Endothelial cell (in vitro differentiated cells): ENCODE results near the gene TENM4. TPM values are rescaled to one million over a fixed set of nuclear protein-coding genes. Genes with fewer than 3 reads are reported as not detected.

ENCODE experiments used
- DNase-seq: peaks from one replicate; pipeline ENCODE4 v3.0.0; 2021; ENCODE audit warnings: low spot score
- H3K27ac Mint-ChIP-seq: one replicate; pipeline ENCODE4 v1.8.0; 2021; ENCODE audit warnings: mixed read lengths, inconsistent platforms; ENCODE audit not compliant: unreplicated experiment
- H3K27me3 Mint-ChIP-seq: one replicate; pipeline ENCODE4 v1.8.0; 2021; ENCODE audit warnings: mild to moderate bottlenecking, moderate library complexity, mixed read lengths, inconsistent platforms; ENCODE audit not compliant: unreplicated experiment
- H3K36me3 Mint-ChIP-seq: one replicate; pipeline ENCODE4 v1.8.0; 2021; ENCODE audit warnings: mild to moderate bottlenecking, low read depth, mixed read lengths, inconsistent platforms; ENCODE audit not compliant: unreplicated experiment
- H3K4me1 Mint-ChIP-seq: one replicate; pipeline ENCODE4 v1.8.0; 2021; ENCODE audit warnings: mild to moderate bottlenecking, mixed read lengths, inconsistent platforms; ENCODE audit not compliant: unreplicated experiment
- H3K4me3 Mint-ChIP-seq: one replicate; pipeline ENCODE4 v1.8.0; 2021; ENCODE audit warnings: mild to moderate bottlenecking, mixed read lengths, inconsistent platforms; ENCODE audit not compliant: unreplicated experiment
- H3K9me3 Mint-ChIP-seq: one replicate; pipeline ENCODE4 v1.8.0; 2021; ENCODE audit warnings: mixed read lengths, inconsistent platforms; ENCODE audit not compliant: unreplicated experiment
- total RNA-seq: library from RNA; stranded (reverse); fragmentation: NEBNext Ultra II Directional; extraction: Animal tissue kit (Norgen Biotek cat#: 25700); gene quantifications from one replicate; pipeline ENCODE4 v1.2.1, GENCODE V29; 2021; ENCODE audit not compliant: unreplicated experiment
- TF ChIP-seq, protein P1 (sequence below): fragments of 200-600 bp; sonication (generic); IDR thresholded peaks from one replicate; pipeline ENCODE4 v1.5.0; 2021; ENCODE audit warnings: antibody characterized with exemption; ENCODE audit not compliant: unreplicated experiment

The TENM4 gene
- total RNA-seq, 1 donor from 2014 or later, result 1.8 TPM

DNA sequence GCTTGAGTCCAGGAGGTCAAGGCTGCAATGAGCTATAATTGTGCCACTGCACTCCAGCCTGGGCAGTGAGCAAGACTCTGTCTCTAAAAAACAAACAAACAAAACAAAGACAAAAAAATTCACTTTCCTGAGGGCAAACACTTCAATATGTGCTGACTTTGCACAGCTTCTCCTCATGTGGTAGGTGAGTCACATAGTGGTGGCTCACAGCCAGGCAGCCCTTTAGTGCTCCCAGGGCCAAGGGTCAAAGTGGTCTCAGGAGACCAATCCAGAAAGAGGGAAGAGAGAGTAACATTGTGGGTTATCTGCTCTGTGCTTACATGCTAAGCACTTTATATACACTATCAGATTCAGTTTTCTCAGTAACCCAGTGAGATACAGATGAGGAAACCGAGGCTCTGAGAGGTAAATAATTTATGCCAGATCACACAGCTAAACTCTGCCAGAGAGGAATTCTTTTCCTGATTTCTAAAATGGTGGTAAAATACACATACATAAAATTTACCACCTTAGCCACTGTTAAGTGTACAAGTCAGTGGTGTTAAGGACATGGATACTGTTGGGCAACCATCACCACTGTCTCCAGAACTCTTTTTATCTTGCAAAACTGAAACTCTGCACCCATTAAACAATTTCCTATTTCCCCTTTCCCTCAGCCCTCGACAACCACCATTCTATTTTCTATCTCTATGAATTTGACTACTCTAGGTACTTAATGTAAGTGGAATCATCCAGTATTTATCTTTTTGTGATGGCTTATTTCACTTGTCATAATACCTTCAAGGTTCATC is 634.4 kb downstream of the TENM4 start:
- TF ChIP-seq, protein P1, sequence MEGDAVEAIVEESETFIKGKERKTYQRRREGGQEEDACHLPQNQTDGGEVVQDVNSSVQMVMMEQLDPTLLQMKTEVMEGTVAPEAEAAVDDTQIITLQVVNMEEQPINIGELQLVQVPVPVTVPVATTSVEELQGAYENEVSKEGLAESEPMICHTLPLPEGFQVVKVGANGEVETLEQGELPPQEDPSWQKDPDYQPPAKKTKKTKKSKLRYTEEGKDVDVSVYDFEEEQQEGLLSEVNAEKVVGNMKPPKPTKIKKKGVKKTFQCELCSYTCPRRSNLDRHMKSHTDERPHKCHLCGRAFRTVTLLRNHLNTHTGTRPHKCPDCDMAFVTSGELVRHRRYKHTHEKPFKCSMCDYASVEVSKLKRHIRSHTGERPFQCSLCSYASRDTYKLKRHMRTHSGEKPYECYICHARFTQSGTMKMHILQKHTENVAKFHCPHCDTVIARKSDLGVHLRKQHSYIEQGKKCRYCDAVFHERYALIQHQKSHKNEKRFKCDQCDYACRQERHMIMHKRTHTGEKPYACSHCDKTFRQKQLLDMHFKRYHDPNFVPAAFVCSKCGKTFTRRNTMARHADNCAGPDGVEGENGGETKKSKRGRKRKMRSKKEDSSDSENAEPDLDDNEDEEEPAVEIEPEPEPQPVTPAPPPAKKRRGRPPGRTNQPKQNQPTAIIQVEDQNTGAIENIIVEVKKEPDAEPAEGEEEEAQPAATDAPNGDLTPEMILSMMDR, result no peak
- peaks cover 22% of the 10 kb centered on the region for H3K4me1 Mint-ChIP-seq
- no peaks in the 10 kb centered on the region for H3K36me3 Mint-ChIP-seq
- H3K9me3 Mint-ChIP-seq, result no peaks in the 10 kb centered on the region
- H3K4me3 Mint-ChIP-seq, result no peak overlapping the region
- no peaks in the 10 kb centered on the region for H3K27me3 Mint-ChIP-seq
- no peak overlapping the region for H3K27ac Mint-ChIP-seq
- no peak for DNase-seq

DNA sequence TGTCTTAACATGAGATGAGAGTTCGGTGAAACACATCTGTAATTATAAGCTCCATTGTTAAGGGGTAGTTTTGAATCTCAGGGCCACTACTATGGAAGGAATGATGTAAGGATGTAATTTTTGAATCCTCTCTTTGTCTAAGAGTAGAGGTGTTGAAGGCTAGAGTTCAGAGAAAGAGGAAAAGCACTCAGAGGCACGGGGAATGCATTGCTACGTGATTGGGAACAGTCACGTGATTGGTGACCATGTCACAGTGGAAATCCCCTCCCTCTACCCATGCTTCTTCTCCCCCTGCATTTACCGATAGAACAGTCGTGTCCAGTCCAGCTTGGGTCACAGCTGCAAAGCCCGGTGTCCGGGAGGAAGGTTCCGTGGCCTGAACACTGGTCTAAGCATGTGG is 635.8 kb downstream of the TENM4 start:
- Mint-ChIP-seq H3K27me3 (peaks cover 2% of the 10 kb centered on the region), H3K4me1 (peaks cover 36% of the 10 kb centered on the region), H3K9me3 (no peaks in the 10 kb centered on the region), H3K27ac (no peak overlapping the region), H3K4me3 (no peak overlapping the region), H3K36me3 (no peaks in the 10 kb centered on the region)
- TF ChIP-seq, protein P1, result no peak
- DNase-seq, result no peak

DNA sequence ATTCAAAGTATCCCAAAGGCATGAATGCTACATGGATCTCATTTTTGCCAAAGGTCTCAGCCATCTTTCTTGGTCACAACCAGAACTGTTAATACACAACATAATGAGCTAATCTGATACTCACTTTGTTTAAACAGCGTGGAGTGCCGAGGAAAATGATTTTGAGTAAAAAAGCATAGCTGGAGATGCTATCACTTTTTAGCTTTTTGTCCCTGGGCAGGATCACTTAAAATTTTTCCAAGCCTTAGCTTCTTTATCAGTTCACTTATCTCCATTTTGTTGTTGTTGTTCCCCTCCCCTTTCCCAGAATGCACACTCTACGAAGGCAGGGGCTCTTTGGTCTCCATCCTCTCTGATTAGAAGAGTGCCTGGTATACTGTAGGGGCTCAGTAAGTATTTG is 636.8 kb downstream of the TENM4 start:
- no peaks in the 10 kb centered on the region for H3K9me3 Mint-ChIP-seq
- H3K27ac Mint-ChIP-seq, result no peak overlapping the region
- peaks cover 29% of the 10 kb centered on the region for H3K4me1 Mint-ChIP-seq
- H3K4me3 Mint-ChIP-seq, result no peak overlapping the region
- TF ChIP-seq, protein P1, result no peak
- no peaks in the 10 kb centered on the region for H3K36me3 Mint-ChIP-seq
- no peak for DNase-seq
- H3K27me3 Mint-ChIP-seq, result peaks cover 4% of the 10 kb centered on the region

DNA sequence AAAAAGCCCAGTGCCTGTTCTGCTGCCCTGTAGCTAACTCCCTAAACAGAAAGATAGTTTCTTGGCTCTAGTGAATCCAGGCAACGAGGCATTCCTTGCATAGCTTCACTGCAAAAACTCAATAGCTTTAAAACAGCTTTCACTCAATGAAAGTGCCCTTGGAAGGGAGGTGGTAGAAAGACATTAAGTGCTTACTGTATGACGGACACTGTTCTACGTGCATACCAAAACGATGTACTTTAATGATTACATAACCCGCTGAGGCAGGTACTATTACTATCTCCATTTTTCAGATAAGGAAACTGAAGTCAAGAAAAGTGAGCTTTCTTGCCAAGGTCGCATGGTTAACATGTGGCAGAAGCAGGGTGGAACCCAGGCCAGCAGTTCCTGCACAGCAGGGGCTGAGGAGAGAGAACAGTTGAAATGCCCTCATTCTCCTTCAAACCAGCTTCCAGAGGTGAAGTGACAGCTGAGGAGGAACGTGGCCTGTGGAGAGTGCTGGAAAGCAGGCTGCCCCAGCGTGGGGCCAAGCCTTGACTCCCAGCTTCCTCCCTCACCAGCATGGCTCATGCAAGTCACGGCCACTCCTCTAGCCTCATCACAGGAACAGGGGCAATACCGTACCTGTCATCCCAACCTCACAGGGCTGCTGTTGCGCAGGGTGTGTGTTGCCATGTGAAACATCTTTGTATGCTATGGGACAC is 638.6 kb downstream of the TENM4 start:
- Mint-ChIP-seq H3K4me3 (no peak overlapping the region), H3K36me3 (no peaks in the 10 kb centered on the region), H3K9me3 (no peaks in the 10 kb centered on the region), H3K27ac (no peak overlapping the region), H3K4me1 (peaks cover 27% of the 10 kb centered on the region), H3K27me3 (peaks cover 4% of the 10 kb centered on the region)
- TF ChIP-seq, protein P1, result no peak
- no peak for DNase-seq
